Kidney epithelial cell (primary cell): ENCODE data around the gene CEBPZ. TPM values are rescaled to one million over a fixed set of nuclear protein-coding genes. Genes with fewer than 3 reads are reported as not detected.

Experiments
- DNase-seq: peaks from one replicate; pipeline ENCODE4 v3.0.0-alpha.2; 2010; ENCODE audit warnings: low read depth
- H3K27me3 ChIP-seq: 2 replicates; pipeline ENCODE4 v1.6.0; 2011; ENCODE audit warnings: low read length; ENCODE audit not compliant: control insufficient read depth, insufficient read depth
- H3K36me3 ChIP-seq: 2 replicates; pipeline ENCODE4 v1.5.1; 2011; ENCODE audit warnings: low read length; ENCODE audit not compliant: control insufficient read depth, insufficient read depth
- H3K4me3 ChIP-seq: 2 replicates; pipeline ENCODE4 v1.5.1; 2011; ENCODE audit warnings: low read depth, mild to moderate bottlenecking, control low read depth, low read length
- total RNA-seq: library from RNA; depleted of rRNA; stranded (reverse); fragments of >200 nt; gene quantifications from 2 replicates; pipeline ENCODE4 v1.2.3, GENCODE V29; 2015
- TF ChIP-seq, protein P1 (sequence below): IDR thresholded peaks from 2 replicates; pipeline ENCODE4 v1.5.1; 2011; ENCODE audit warnings: mild to moderate bottlenecking, moderate library complexity, low read length, control low read depth, inconsistent platforms; ENCODE audit not compliant: insufficient read depth, poor library complexity, severe bottlenecking

CEBPZ gene
- total RNA-seq, 1 donor from 2014 or later, result 43.2 TPM

DNA sequence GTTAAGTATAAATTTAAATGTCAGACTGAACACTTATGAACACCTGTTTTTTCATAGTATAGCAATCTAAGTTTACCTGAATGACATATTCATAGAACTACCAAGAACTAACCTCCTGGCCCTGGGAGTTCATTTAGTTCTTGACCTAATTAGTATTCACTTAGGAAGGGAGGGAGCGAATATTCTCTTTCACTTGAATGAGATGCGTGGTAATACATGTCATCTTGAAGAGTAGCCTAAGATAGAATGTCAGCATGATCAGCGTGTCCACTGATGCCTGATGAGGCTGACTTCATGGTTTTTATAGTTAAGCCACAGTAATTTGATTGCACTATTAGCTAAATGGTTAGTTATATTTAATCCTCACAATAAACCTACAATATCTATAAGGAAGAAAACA, 13.4 kb upstream of the CEBPZ start:
- no peak for DNase-seq
- TF ChIP-seq, protein P1, sequence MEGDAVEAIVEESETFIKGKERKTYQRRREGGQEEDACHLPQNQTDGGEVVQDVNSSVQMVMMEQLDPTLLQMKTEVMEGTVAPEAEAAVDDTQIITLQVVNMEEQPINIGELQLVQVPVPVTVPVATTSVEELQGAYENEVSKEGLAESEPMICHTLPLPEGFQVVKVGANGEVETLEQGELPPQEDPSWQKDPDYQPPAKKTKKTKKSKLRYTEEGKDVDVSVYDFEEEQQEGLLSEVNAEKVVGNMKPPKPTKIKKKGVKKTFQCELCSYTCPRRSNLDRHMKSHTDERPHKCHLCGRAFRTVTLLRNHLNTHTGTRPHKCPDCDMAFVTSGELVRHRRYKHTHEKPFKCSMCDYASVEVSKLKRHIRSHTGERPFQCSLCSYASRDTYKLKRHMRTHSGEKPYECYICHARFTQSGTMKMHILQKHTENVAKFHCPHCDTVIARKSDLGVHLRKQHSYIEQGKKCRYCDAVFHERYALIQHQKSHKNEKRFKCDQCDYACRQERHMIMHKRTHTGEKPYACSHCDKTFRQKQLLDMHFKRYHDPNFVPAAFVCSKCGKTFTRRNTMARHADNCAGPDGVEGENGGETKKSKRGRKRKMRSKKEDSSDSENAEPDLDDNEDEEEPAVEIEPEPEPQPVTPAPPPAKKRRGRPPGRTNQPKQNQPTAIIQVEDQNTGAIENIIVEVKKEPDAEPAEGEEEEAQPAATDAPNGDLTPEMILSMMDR, result no peak
- Histone ChIP-seq H3K4me3 (no peak overlapping the region), H3K36me3 (no peaks in the 10 kb centered on the region), H3K27me3 (no peaks in the 10 kb centered on the region)

DNA sequence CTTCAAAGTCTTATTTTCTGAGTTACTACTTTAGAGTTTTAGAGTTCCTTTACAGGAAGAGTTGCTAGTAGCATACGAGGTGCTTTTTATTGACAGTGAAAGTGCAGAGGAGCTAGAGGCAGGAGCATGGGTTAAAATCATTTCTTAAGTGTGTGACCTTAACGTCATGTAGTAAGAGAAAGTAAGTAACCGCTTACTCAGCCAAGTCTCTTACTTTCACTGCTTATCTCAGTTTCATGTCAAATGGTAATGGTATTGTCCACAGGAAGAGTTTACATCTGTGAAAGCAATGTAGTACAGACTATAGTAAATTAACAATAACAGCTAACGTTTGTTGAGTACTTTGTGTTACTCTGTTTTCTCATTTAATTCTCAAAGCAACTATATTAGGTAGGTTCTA, 12.6 kb upstream of the CEBPZ start:
- H3K4me3 ChIP-seq, result no peak overlapping the region
- no peaks in the 10 kb centered on the region for H3K36me3 ChIP-seq
- H3K27me3 ChIP-seq, result no peaks in the 10 kb centered on the region
- TF ChIP-seq, protein P1, result no peak
- no peak for DNase-seq

DNA sequence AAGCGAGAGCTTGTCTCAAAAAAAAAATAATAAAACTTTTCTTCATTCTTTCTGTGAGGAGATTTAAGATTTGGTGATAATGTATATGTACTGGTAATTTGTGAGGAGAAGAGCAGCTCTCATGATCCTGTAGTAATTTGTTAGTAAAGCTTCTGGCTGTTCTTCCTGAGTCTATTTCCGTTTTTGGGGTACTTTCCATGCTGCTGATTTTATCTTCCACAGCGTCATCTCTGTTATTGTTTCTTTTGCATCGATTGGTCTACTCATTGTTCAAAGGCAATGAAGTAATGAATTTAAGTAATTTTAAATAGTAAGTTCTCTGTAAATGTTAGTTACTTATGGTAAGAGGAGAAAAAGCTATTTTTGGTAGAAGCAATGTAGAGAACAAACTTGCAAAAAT, 12.0 kb upstream of the CEBPZ start:
- DNase-seq, result no peak
- H3K36me3 ChIP-seq, result no peaks in the 10 kb centered on the region
- no peaks in the 10 kb centered on the region for H3K27me3 ChIP-seq
- TF ChIP-seq, protein P1, result no peak
- no peak overlapping the region for H3K4me3 ChIP-seq

DNA sequence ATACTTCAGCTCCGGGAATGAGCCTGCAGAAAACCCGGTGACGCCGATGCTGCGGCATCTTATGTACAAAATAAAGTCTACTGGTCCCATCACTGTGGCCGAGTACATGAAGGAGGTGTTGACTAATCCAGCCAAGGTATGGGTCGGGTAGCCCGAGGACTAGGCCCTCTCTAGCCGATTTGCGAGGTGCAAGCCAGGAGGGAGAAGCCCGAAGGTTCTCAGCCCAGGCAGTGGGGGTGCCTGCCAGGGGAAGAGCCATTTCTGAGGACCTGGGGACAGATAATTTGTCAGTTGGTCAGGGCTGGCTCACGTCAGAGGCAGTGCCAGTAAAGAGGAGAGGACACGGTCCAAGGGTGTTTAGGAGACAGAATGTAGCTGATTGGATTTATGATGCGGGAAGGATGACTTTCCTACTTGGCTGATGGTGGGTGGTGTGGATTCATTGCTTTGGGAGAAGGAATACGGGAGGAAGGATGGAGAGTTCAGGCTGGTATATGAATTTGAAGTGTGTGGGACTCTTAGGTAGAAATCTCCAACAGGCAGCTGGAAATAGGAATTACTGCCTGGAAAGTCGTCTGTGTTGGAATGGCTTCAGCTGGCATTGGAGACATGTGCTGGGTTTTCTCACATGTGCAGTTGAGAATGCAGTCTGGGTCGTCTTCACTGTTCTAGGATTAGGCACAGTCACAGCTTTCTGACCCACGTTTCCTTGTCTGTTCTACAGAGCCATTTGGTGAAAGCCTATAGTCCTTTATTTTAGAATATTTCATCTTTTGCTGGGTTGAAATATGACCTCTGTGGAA, 936 bp upstream of the CEBPZ start:
- no peak for DNase-seq

DNA sequence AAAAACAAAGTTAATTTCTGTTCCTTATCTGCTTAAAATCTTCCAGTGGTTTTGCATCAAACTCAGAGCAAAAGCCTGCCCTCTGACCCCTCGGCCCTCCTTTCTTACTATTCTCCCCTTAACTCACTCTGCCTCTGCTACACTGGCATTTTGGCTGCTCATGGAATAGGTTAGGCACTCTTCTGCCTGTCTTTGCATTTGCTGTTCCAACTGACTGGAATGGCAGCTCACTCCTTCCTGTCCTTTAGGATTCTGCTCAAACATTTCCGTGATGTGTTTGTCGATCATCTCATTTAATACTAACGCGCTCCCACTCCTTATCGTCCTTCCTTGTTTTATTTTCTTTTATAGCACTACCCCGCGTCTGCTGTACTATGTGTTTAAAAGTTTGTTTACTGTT, 815 bp downstream of the CEBPZ start:
- no peak for DNase-seq
- no peaks in the 10 kb centered on the region for H3K36me3 ChIP-seq
- TF ChIP-seq, protein P1, result no peak
- H3K27me3 ChIP-seq, result no peaks in the 10 kb centered on the region
- peak overlapping the region; percentile 85 for H3K4me3 ChIP-seq

More for the DNA sequence above, 936 bp upstream of the CEBPZ start:
- H3K27me3 ChIP-seq, result no peaks in the 10 kb centered on the region
- H3K4me3 ChIP-seq, result peak overlapping the region; percentile 85
- TF ChIP-seq, protein P1, result no peak
- no peaks in the 10 kb centered on the region for H3K36me3 ChIP-seq

DNA sequence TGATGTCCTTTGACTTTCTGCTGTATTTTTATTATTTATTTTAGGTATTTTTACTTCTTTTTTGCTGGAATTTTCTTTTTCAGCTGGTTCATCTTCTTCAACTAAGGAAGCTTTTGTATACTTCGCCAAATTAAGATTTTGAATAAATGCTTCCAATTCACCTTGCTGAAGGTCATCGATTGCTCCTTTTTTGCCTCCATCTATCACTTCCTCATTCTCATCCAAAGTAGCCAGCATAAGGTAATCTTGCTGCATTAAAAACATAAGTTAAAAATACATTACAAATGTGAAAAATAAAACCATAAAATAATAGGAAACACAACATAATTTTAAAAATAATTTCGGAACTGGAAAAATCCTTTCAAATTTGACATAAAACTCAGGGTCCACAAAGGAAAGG, 2.6 kb downstream of the CEBPZ start:
- no peak overlapping the region for H3K4me3 ChIP-seq
- TF ChIP-seq, protein P1, result no peak
- H3K36me3 ChIP-seq, result no peaks in the 10 kb centered on the region
- H3K27me3 ChIP-seq, result no peaks in the 10 kb centered on the region
- no peak for DNase-seq
